Psoas muscle (tissue), 8 donors: ENCODE data around the gene PDE5A. TPM values are rescaled to one million over a fixed set of nuclear protein-coding genes. Genes with fewer than 3 reads are reported as not detected.

Source experiments
- ATAC-seq, 4 donors: fragments of 200-7000 bp; cut with Tn5 transposase; one replicate each; pipeline ENCODE4 v1.9.1; 2020; ENCODE audit warnings: moderate library complexity in 3 of 4, mild to moderate bottlenecking in 2 of 4
- DNase-seq, 2 donors: peaks; one replicate each; pipeline ENCODE4 v3.0.0-alpha.2; 2020
- H3K27ac ChIP-seq: fragments of 200-600 bp; one replicate; pipeline ENCODE4 v1.8.0; 2022
- H3K27me3 ChIP-seq, 3 donors: fragments of 200-600 bp in 1 of 3; one replicate each; pipeline versions ENCODE4 v1.6.1 to v1.8.0; 2013 to 2022; ENCODE audit warnings: low read length in 2 of 3, mild to moderate bottlenecking in 2 of 3, moderate library complexity in 1 of 3; ENCODE audit not compliant: insufficient read depth in 3 of 3
- H3K36me3 ChIP-seq, 2 donors: fragments of 200-600 bp in 1 of 2; one replicate each; pipeline versions ENCODE4 v1.6.1 to v1.8.0; 2013 to 2022; ENCODE audit warnings: low read depth in 1 of 2, mild to moderate bottlenecking in 1 of 2, moderate library complexity in 1 of 2; ENCODE audit not compliant: insufficient read depth in 1 of 2
- H3K4me1 ChIP-seq: fragments of 200-600 bp; one replicate; pipeline ENCODE4 v1.8.0; 2022
- H3K4me3 ChIP-seq: fragments of 200-600 bp; one replicate; pipeline ENCODE4 v1.8.0; 2022; ENCODE audit warnings: mild to moderate bottlenecking
- H3K9me3 ChIP-seq: fragments of 200-600 bp; one replicate; pipeline ENCODE4 v1.8.0; 2022
- WGBS, 3 donors: extraction: QIAGEN DNeasy Blood & Tissue Kit; methylation state at CpG; one replicate each; pipeline versions ENCODE4 v1.1.6 to v1.1.7; 2013; 5-methylcytosine and 5-hydroxymethylcytosine counted together
- intact Hi-C, 2 donors: fragments of 100-400 bp; cut with DNase I; formaldehyde crosslinking; loops; one replicate each; pipeline versions ENCODE4 v1.11.0 to v1.14.2; 2022
- polyA plus RNA-seq, 3 donors: library from polyadenylated mRNA; stranded (reverse); fragments of 200-250 nt; gene quantifications; one replicate each; pipeline ENCODE4 v1.2.3, GENCODE V29; 2013
- total RNA-seq, 4 donors: library from RNA; stranded (reverse); fragmentation: NEBNext Ultra II Directional in 2 of 4; extraction: Animal tissue kit (Norgen Biotek cat#: 25700) in 2 of 4; gene quantifications; one replicate each; pipeline versions ENCODE4 v1.2.1 to v1.2.4, GENCODE V29; 2021 to 2023
- TF ChIP-seq, protein P1 (sequence below): fragments of 200-600 bp; IDR thresholded peaks from one replicate; pipeline ENCODE4 v1.8.0; 2022; ENCODE audit warnings: antibody characterized with exemption
- donor health status: healthy with polysubstance abuse.
- donor health status: DM: no; HTN: no; CAD: no; lungs with moderate emphysema.
- donor health status: Bipolar disorder and iron deficiency.
- donor health status: healthy.
- donor health status: DM: yes; HTN: yes; CAD: no.
- donor health status: DM: no; HTN: no; CAD: no.
- donor health status: DM: no; HTN: no; CAD: no.
- donor health status: DM: yes; HTN: yes; CAD: no.

The PDE5A gene
- total and polyA plus RNA-seq, 7 donors, result 0.60 to 21.1 (median 4.4) TPM

GRCh38 chr4:119536572-119537528 is 91.8 kb downstream of the PDE5A start:
- H3K9me3 ChIP-seq, result no peaks in the 10 kb centered on the region
- 93 to 94% (median 94%) methylated on average over 6 of the region's 6 CpGs for WGBS, 3 donors
- H3K27ac ChIP-seq, result no peak overlapping the region
- ATAC-seq, result no peak
- H3K4me1 ChIP-seq, result no peaks in the 10 kb centered on the region
- DNase-seq, result no peak
- TF ChIP-seq, protein P1, sequence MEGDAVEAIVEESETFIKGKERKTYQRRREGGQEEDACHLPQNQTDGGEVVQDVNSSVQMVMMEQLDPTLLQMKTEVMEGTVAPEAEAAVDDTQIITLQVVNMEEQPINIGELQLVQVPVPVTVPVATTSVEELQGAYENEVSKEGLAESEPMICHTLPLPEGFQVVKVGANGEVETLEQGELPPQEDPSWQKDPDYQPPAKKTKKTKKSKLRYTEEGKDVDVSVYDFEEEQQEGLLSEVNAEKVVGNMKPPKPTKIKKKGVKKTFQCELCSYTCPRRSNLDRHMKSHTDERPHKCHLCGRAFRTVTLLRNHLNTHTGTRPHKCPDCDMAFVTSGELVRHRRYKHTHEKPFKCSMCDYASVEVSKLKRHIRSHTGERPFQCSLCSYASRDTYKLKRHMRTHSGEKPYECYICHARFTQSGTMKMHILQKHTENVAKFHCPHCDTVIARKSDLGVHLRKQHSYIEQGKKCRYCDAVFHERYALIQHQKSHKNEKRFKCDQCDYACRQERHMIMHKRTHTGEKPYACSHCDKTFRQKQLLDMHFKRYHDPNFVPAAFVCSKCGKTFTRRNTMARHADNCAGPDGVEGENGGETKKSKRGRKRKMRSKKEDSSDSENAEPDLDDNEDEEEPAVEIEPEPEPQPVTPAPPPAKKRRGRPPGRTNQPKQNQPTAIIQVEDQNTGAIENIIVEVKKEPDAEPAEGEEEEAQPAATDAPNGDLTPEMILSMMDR, result no peak
- intact Hi-C loops, result no loop called here
- no peak overlapping the region for H3K4me3 ChIP-seq
- peaks cover 0 to 62% of the 10 kb centered on the region in 2 donors for H3K36me3 ChIP-seq
- H3K27me3 ChIP-seq, result no peaks in the 10 kb centered on the region

GRCh38 chr4:119532319-119532718 is 96.3 kb downstream of the PDE5A start:
- ATAC-seq (no peak), DNase-seq (no peak)
- no peaks in the 10 kb centered on the region for H3K27me3 ChIP-seq
- WGBS, 3 donors, result 42 to 74% (median 49%) methylated on average over 1 of the region's 1 CpG
- intact Hi-C loops, result no loop called here
- H3K36me3 ChIP-seq, result peaks cover 0 to 47% of the 10 kb centered on the region in 2 donors
- H3K4me3 ChIP-seq, result no peak overlapping the region
- H3K27ac ChIP-seq, result no peak overlapping the region
- no peaks in the 10 kb centered on the region for H3K9me3 ChIP-seq
- H3K4me1 ChIP-seq, result no peaks in the 10 kb centered on the region
- TF ChIP-seq, protein P1, result no peak

- H3K27me3 ChIP-seq, result no peaks in the 10 kb centered on the region
- TF ChIP-seq, protein P1, result no peak
- WGBS, 3 donors, result 79 to 85% (median 82%) methylated on average over 3 of the region's 3 CpGs
- intact Hi-C loops, result no loop called here
- H3K4me3 ChIP-seq, result no peak overlapping the region
- H3K36me3 ChIP-seq, result peaks cover 0 to 46% of the 10 kb centered on the region in 2 donors
- no peak overlapping the region for H3K27ac ChIP-seq
- DNase-seq, result no peak
- no peaks in the 10 kb centered on the region for H3K9me3 ChIP-seq
- peaks cover 9% of the 10 kb centered on the region for H3K4me1 ChIP-seq
- no peak for ATAC-seq
Observed at GRCh38 chr4:119529788-119530187, 98.8 kb downstream of the PDE5A start.

DNA sequence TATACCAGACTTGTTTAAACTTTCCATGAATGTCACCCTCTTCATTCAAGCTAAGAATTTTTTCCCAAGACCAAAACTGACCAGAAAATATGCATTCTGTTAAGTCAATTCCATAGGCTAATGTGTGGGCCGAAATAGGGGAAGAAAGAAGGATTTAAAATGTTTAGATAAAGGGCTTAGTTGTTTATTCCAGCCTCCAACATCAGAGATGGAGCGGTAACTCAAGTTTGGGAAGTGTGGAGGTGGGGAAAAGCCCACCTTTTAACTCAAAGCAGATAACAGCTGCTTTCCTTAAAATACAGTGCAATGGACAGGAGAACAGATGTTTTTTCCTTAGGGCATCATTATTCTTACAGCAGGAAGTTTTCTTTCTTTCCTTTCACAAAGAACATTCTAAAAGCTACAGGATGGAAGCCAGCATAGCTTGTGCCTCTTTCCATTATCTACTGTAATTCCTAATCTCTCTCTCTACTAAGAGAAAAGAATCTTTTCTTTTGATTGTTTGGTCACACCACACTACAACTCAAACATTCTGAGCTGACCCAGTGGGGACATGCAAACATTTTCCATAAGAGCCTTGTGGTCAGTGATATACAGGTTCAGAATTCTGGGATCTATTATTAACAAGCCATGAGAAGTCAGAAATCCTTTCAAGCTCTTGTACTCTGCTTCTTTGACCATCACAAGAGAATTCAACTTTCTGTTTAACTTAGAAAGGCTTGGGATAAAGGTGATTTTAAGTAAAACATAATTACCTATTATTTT is 101.6 kb downstream of the PDE5A start:
- Histone ChIP-seq H3K36me3 (peaks cover 0 to 58% of the 10 kb centered on the region in 2 donors), H3K27ac (no peak overlapping the region), H3K4me3 (no peak overlapping the region), H3K4me1 (peaks cover 9% of the 10 kb centered on the region), H3K27me3 (no peaks in the 10 kb centered on the region), H3K9me3 (no peaks in the 10 kb centered on the region)
- ATAC-seq (no peak), DNase-seq (no peak)
- WGBS, 3 donors, result 69 to 79% (median 75%) methylated on average over 2 of the region's 2 CpGs
- TF ChIP-seq, protein P1, result no peak
- intact Hi-C loops, result no loop called here
